Peyer's patch (tissue), 4 donors: Measurements from ENCODE around the gene BCAS3.

Experiments
- CTCF ChIP-seq, 6 experiments: fragments of 450-650 bp in 4 of 6; fragments of 200-600 bp in 2 of 6; sonication (generic) in 1 of 6; IDR thresholded peaks; one replicate each; pipeline ENCODE4 v1.5.1; 2017 to 2019; ENCODE audit warnings: antibody characterized with exemption in 6 of 6, mild to moderate bottlenecking in 3 of 6, moderate library complexity in 1 of 6
- POLR2A ChIP-seq, 2 donors: fragments of 450-650 bp; IDR thresholded peaks; one replicate each; pipeline ENCODE4 v1.5.1; 2017; ENCODE audit warnings: antibody characterized with exemption in 2 of 2, mild to moderate bottlenecking in 2 of 2, moderate library complexity in 2 of 2

DNA sequence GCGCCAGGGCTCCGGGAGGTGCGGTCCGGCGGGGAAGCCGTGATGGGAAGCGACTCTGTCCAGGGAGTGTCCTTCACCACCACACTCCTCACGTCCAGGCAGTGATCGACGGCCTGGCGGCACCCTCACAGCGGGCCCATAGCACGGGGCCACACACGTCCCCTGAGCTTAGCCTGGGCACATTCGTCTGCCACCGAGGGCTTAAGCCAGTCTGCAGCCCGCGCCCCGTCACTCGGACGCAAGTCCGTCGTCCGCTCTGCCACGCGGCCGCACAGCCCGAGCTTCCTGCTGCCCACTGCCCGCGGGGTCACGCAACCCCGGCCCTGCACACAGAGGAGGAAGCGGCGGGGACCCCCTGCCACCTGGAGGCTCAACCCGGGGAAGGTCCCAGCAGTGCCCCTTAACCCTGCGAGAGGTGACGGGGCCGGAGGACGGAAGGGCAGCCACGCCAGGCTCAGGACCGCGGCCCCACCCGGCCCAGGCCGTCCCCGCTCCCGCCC, 719.0 kb downstream of the BCAS3 start:
- TF ChIP-seq CTCF (IDR thresholded peaks at IDR 0.05) (no peak), POLR2A (IDR thresholded peaks at IDR 0.05) (no peak)
